ENCODE measurements around the gene USP12.

Gene USP12

DNA sequence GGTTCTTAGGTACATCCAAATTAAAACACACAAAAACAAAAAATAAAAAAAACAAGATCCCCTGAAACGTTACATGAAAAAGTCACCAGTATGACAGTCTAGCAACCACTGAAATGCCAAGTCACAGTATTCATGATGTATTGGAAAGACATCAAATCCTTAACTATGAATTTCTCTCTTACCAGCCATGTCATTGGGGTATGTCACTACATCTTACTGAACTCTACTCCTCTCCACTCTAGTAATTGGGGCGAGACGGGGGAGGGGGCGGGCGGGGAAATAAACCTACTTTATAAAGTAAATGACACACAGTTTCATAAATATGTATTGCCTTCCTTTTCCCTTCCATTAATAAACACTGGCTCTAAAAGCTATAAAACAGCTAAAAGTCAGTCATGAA is 65.5 kb downstream of the USP12 start:
- Histone ChIP-seq H3K9me2 (replicated peaks; ENCODE audit: low read depth, low read length) (no peaks in the 10 kb centered on the region), H3K4me3 (ENCODE audit: low read length, poor library complexity, severe bottlenecking) (no peak overlapping the region), H3K79me2 (ENCODE audit: insufficient read depth, low read length) (peaks cover 38% of the 10 kb centered on the region), H3K4me2 (ENCODE audit: low read depth, low read length, poor library complexity, severe bottlenecking) (no peak overlapping the region), H3K36me3 (ENCODE audit: insufficient read depth, low read length) (peaks cover 50% of the 10 kb centered on the region), H3K27me3 (ENCODE audit: insufficient read depth, low read length, poor library complexity, severe bottlenecking) (no peaks in the 10 kb centered on the region), H3K4me1 (ENCODE audit: insufficient read depth, low read length, poor library complexity, severe bottlenecking) (no peaks in the 10 kb centered on the region), H3K9me3 (ENCODE audit: insufficient read depth, low read depth, low read length) (no peaks in the 10 kb centered on the region), H2AFZ (ENCODE audit: low read length) (no peak overlapping the region), H3K9ac (ENCODE audit: low read depth, low read length, poor library complexity, severe bottlenecking) (no peak overlapping the region), H3F3A (ENCODE audit: low read depth) (no peaks in the 10 kb centered on the region), H4K20me1 (ENCODE audit: insufficient read depth, low read length, poor library complexity, severe bottlenecking) (no peaks in the 10 kb centered on the region)
- TF ChIP-seq, protein P1, sequence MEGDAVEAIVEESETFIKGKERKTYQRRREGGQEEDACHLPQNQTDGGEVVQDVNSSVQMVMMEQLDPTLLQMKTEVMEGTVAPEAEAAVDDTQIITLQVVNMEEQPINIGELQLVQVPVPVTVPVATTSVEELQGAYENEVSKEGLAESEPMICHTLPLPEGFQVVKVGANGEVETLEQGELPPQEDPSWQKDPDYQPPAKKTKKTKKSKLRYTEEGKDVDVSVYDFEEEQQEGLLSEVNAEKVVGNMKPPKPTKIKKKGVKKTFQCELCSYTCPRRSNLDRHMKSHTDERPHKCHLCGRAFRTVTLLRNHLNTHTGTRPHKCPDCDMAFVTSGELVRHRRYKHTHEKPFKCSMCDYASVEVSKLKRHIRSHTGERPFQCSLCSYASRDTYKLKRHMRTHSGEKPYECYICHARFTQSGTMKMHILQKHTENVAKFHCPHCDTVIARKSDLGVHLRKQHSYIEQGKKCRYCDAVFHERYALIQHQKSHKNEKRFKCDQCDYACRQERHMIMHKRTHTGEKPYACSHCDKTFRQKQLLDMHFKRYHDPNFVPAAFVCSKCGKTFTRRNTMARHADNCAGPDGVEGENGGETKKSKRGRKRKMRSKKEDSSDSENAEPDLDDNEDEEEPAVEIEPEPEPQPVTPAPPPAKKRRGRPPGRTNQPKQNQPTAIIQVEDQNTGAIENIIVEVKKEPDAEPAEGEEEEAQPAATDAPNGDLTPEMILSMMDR (conservative IDR thresholded peaks at IDR 0.05; ENCODE audit: low read length), result no peak
- no peak for TF ChIP-seq EZH2phosphoT487 (IDR thresholded peaks at IDR 0.05; ENCODE audit: borderline replicate concordance)

DNA sequence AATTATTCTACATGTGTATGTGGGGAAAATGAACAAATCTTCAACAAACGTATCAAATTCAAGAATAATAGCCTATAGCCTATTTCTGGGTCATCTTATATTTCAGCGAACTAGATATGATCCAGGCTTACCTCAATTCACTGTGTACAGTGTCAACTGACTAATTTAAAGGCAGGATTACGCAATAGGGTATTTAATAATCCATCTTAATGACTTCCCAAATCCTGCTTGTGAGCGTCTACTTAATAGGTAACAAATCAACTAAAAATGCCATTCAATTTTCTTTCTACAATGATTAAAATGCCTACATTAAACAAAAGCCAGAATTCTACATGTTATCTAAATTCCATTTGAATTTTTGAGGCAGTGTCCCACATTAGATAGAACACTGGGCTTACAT is 67.0 kb downstream of the USP12 start:
- Histone ChIP-seq H3K9me2 (replicated peaks; ENCODE audit: low read depth, low read length) (no peaks in the 10 kb centered on the region), H3K79me2 (ENCODE audit: insufficient read depth, low read length) (peaks cover 26% of the 10 kb centered on the region), H2AFZ (ENCODE audit: low read length) (no peak overlapping the region), H3F3A (ENCODE audit: low read depth) (no peaks in the 10 kb centered on the region), H3K27me3 (ENCODE audit: insufficient read depth, low read length, poor library complexity, severe bottlenecking) (no peaks in the 10 kb centered on the region), H3K9me3 (ENCODE audit: insufficient read depth, low read depth, low read length) (no peaks in the 10 kb centered on the region), H3K4me2 (ENCODE audit: low read depth, low read length, poor library complexity, severe bottlenecking) (no peak overlapping the region), H3K9ac (ENCODE audit: low read depth, low read length, poor library complexity, severe bottlenecking) (no peak overlapping the region), H3K4me3 (ENCODE audit: low read length, poor library complexity, severe bottlenecking) (no peak overlapping the region), H3K36me3 (ENCODE audit: insufficient read depth, low read length) (peaks cover 60% of the 10 kb centered on the region), H4K20me1 (ENCODE audit: insufficient read depth, low read length, poor library complexity, severe bottlenecking) (no peaks in the 10 kb centered on the region), H3K4me1 (ENCODE audit: insufficient read depth, low read length, poor library complexity, severe bottlenecking) (no peaks in the 10 kb centered on the region)
- TF ChIP-seq EZH2phosphoT487 (IDR thresholded peaks at IDR 0.05; ENCODE audit: borderline replicate concordance), result no peak
- TF ChIP-seq, protein P1 (conservative IDR thresholded peaks at IDR 0.05; ENCODE audit: low read length), result no peak

- Histone ChIP-seq H3K4me1 (ENCODE audit: insufficient read depth, low read length, poor library complexity, severe bottlenecking) (no peaks in the 10 kb centered on the region), H3K36me3 (ENCODE audit: insufficient read depth, low read length) (peaks cover 64% of the 10 kb centered on the region; the same call in 1 of the 2 replicates), H3K4me3 (ENCODE audit: low read length, poor library complexity, severe bottlenecking) (no peak overlapping the region), H3K9ac (ENCODE audit: low read depth, low read length, poor library complexity, severe bottlenecking) (no peak overlapping the region), H4K20me1 (ENCODE audit: insufficient read depth, low read length, poor library complexity, severe bottlenecking) (no peaks in the 10 kb centered on the region), H3K4me2 (ENCODE audit: low read depth, low read length, poor library complexity, severe bottlenecking) (no peak overlapping the region), H3K9me2 (replicated peaks; ENCODE audit: low read depth, low read length) (no peaks in the 10 kb centered on the region), H3K79me2 (ENCODE audit: insufficient read depth, low read length) (peaks cover 10% of the 10 kb centered on the region), H2AFZ (ENCODE audit: low read length) (no peak overlapping the region), H3K9me3 (ENCODE audit: insufficient read depth, low read depth, low read length) (no peaks in the 10 kb centered on the region), H3K27me3 (ENCODE audit: insufficient read depth, low read length, poor library complexity, severe bottlenecking) (no peaks in the 10 kb centered on the region), H3F3A (ENCODE audit: low read depth) (no peaks in the 10 kb centered on the region)
- TF ChIP-seq EZH2phosphoT487 (IDR thresholded peaks at IDR 0.05; ENCODE audit: borderline replicate concordance), result no peak
- TF ChIP-seq, protein P1 (conservative IDR thresholded peaks at IDR 0.05; ENCODE audit: low read length), result no peak
Observed at GRCh38 chr13:27101847-27102246, 69.8 kb downstream of the USP12 start.

Measured in Loucy (cell line).